Astrocyte of the spinal cord (primary cell): Measurements from ENCODE around the gene CHAD.
"Not testable (repeated sequence)": the region's sequence is repeated elsewhere in the genome, so short reads cannot be mapped to it uniquely, and the experiment has no call there.

Experiments
- DNase-seq: peaks from one replicate; pipeline ENCODE4 v3.0.0; 2011; ENCODE audit warnings: low read depth, low spot score
- H3K4me3 ChIP-seq: 2 replicates; pipeline ENCODE4 v1.5.1; 2011; ENCODE audit warnings: low read depth, mild to moderate bottlenecking, low read length, moderate library complexity
- CTCF ChIP-seq: IDR thresholded peaks from 2 replicates; pipeline ENCODE4 v1.5.1; 2012; ENCODE audit warnings: low read depth, mild to moderate bottlenecking, low read length, inconsistent platforms
- in situ Hi-C: cut with HindIII; loops from 2 replicates; pipeline ENCODE4 v1.10.0; 2017; ENCODE audit warnings: low sequenced_read_pairs

The CHAD gene

GRCh38 chr17:50424996-50425681 is 43.5 kb downstream of the CHAD start:
- in situ Hi-C loops, result no loop called here
- no peak for DNase-seq
- no peak for TF ChIP-seq CTCF
- H3K4me3 ChIP-seq, result peak overlapping the region; percentile 63

- no peak for TF ChIP-seq CTCF
- in situ Hi-C loops, result no loop called here
- no peak overlapping the region for H3K4me3 ChIP-seq
These were observed 44.3 kb downstream of the CHAD start for GRCh38 chr17:50424246-50424995.

GRCh38 chr17:50423553-50424159 is 45.0 kb downstream of the CHAD start:
- H3K4me3 ChIP-seq, result no peak overlapping the region
- TF ChIP-seq CTCF, result no peak
- in situ Hi-C loops, result no loop called here
- DNase-seq, result peak; percentile 83

More at GRCh38 chr17:50424246-50424995, 44.3 kb downstream of the CHAD start:
- no peak for DNase-seq

- no peak for TF ChIP-seq CTCF
- in situ Hi-C loops, result no loop called here
- H3K4me3 ChIP-seq, result no peak overlapping the region
- no peak for DNase-seq
These were observed 45.9 kb downstream of the CHAD start for GRCh38 chr17:50422738-50423137.

GRCh38 chr17:50421308-50422051 is 47.2 kb downstream of the CHAD start:
- in situ Hi-C loops, result no loop called here
- TF ChIP-seq CTCF, result no peak
- peak; percentile 31 for DNase-seq
- no peak overlapping the region for H3K4me3 ChIP-seq

GRCh38 chr17:50420419-50421112 is 48.1 kb downstream of the CHAD start:
- DNase-seq, result no peak
- H3K4me3 ChIP-seq, result no peak overlapping the region
- TF ChIP-seq CTCF, result no peak
- in situ Hi-C loops, result no loop called here

GRCh38 chr17:50419577-50419976 is 49.1 kb downstream of the CHAD start:
- DNase-seq, H3K4me3 ChIP-seq, in situ Hi-C loops: not testable (repeated sequence)
